ENCODE measurements around the gene SLC32A1. TPM values are rescaled to one million over a fixed set of nuclear protein-coding genes. Genes with fewer than 3 reads are reported as not detected.
A peak's percentile ranks its signal among the peaks of the same experiment; 100 is the strongest.

The SLC32A1 gene
- total and polyA plus RNA-seq, 2 donors from 2014 or later = not detected

DNA sequence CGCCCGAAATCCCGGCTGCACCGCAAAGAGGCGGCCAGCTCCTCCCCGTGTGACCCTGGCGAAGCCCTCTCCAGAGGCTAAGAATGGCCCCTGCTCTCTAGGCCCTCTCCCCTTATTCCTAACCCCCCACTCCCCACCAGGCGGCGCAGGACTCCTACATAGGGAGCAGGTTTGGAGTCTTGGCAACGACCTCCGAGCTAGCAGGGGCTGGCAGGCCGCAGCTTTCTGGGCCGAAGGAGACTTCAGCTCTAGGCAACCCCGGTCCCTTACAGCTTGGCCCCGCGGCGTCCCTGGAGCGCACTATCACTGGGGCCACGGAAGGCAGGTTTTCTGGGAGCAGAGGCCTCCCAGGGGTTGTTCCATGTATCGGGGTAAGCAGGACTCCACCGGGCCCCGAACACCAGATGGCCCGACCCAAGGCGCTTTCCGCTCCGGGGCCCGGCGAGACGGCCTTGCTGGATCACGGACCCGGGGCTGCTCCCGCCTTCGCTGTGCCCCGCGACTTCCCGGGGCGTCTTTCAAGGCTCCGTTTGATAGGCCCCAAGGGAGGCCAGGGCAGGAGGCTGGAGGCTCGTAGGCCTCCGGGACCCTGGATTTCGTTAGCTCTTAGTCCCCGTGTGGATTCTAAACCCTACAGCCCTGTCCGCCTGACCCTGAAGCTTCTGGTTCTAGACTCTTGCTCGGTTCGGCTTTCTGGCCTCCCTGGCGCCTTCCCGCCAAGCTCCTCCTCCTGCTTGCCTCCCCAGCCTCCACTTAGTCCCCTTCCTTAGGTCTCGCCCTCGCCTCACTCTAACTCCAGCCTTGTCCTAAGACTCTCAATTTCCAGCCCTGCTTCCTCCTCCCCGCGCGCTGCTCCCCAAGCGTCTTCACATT is 1.9 kb downstream of the SLC32A1 start:
- no peak for FAIRE-seq
- H3K4me1 ChIP-seq (ENCODE audit: control insufficient read depth in 2 of 3, insufficient read depth in 2 of 3, low read depth in 1 of 3, low read length in 3 of 3) = peaks cover 0 to 16% (median 5%) of the 10 kb centered on the region in 3 donors
- no peak for TF ChIP-seq CTCF (IDR thresholded peaks at IDR 0.05; ENCODE audit: borderline replicate concordance, extremely low read depth, insufficient read depth)

GRCh38 chr20:38726804-38727606 is 2.7 kb downstream of the SLC32A1 start:
- TF ChIP-seq CTCF (IDR thresholded peaks at IDR 0.05; ENCODE audit: borderline replicate concordance, extremely low read depth, insufficient read depth) = no peak
- peaks cover 0 to 20% (median 7%) of the 10 kb centered on the region in 3 donors for H3K4me1 ChIP-seq (ENCODE audit: control insufficient read depth in 2 of 3, insufficient read depth in 2 of 3, low read depth in 1 of 3, low read length in 3 of 3)
- DNase-seq (peak in 4 of 5 donors; percentile 91 to 93 (median 92)), FAIRE-seq (no peak)
- peaks cover 75% of the 10 kb centered on the region for H3K27me3 ChIP-seq (ENCODE audit: control insufficient read depth, insufficient read depth, low read length)
- no peak overlapping the region for H3K27ac ChIP-seq (ENCODE audit: low read depth in 2 of 2, low read length in 2 of 2)
- no peaks in the 10 kb centered on the region for H3K36me3 ChIP-seq (ENCODE audit: control insufficient read depth in 2 of 3, insufficient read depth in 3 of 3, low read length in 3 of 3)
- intact Hi-C loops (cut with DNase I) = no loop called here
- no peak overlapping the region for H3K4me3 ChIP-seq (ENCODE audit: low read length in 3 of 3)
- H3K9ac ChIP-seq (ENCODE audit: low read length in 3 of 3) = no peak overlapping the region
- H3K9me3 ChIP-seq (ENCODE audit: control insufficient read depth in 2 of 3, insufficient read depth in 1 of 3, low read length in 3 of 3) = no peaks in the 10 kb centered on the region

More for the DNA sequence above, 1.9 kb downstream of the SLC32A1 start:
- H3K9ac ChIP-seq (ENCODE audit: low read length in 3 of 3) = no peak overlapping the region
- H3K27ac ChIP-seq (ENCODE audit: low read depth in 2 of 2, low read length in 2 of 2) = no peak overlapping the region
- H3K4me3 ChIP-seq (ENCODE audit: low read length in 3 of 3) = no peak overlapping the region
- H3K36me3 ChIP-seq (ENCODE audit: control insufficient read depth in 2 of 3, insufficient read depth in 3 of 3, low read length in 3 of 3) = no peaks in the 10 kb centered on the region
- no peaks in the 10 kb centered on the region for H3K9me3 ChIP-seq (ENCODE audit: control insufficient read depth in 2 of 3, insufficient read depth in 1 of 3, low read length in 3 of 3)
- intact Hi-C loops (cut with DNase I) = no loop called here
- peak in 4 of 5 donors; percentile 80 to 90 (median 83) for DNase-seq
- H3K27me3 ChIP-seq (ENCODE audit: control insufficient read depth, insufficient read depth, low read length) = peaks cover 76% of the 10 kb centered on the region

GRCh38 chr20:38727607-38728190 is 3.4 kb downstream of the SLC32A1 start:
- Histone ChIP-seq H3K27me3 (ENCODE audit: control insufficient read depth, insufficient read depth, low read length) (peaks cover 70% of the 10 kb centered on the region), H3K4me3 (ENCODE audit: low read length in 3 of 3) (no peak overlapping the region), H3K9me3 (ENCODE audit: control insufficient read depth in 2 of 3, insufficient read depth in 1 of 3, low read length in 3 of 3) (no peaks in the 10 kb centered on the region), H3K9ac (ENCODE audit: low read length in 3 of 3) (no peak overlapping the region), H3K36me3 (ENCODE audit: control insufficient read depth in 2 of 3, insufficient read depth in 3 of 3, low read length in 3 of 3) (no peaks in the 10 kb centered on the region), H3K27ac (ENCODE audit: low read depth in 2 of 2, low read length in 2 of 2) (no peak overlapping the region), H3K4me1 (ENCODE audit: control insufficient read depth in 2 of 3, insufficient read depth in 2 of 3, low read depth in 1 of 3, low read length in 3 of 3) (peaks cover 0 to 20% (median 7%) of the 10 kb centered on the region in 3 donors)
- no peak for FAIRE-seq
- DNase-seq = peak in 2 of 5 donors; percentile 18 to 44
- no peak for TF ChIP-seq CTCF (IDR thresholded peaks at IDR 0.05; ENCODE audit: borderline replicate concordance, extremely low read depth, insufficient read depth)
- intact Hi-C loops (cut with DNase I) = no loop called here
